Endothelial cell of umbilical vein (primary cell): ENCODE results near the gene EXD2. TPM values are rescaled to one million over a fixed set of nuclear protein-coding genes. Genes with fewer than 3 reads are reported as not detected.

Experiments
- BruUV-seq: library from RNA; stranded (reverse); fragments of 400-500 nt; replicated peaks from 2 replicates; lab custom pipeline; 2021; lab: Mats Ljungman, UMichigan
- CTCF ChIA-PET: fragments of 300-600, 350-600 bp; sonication (Branson Sonifier 250); formaldehyde crosslinking; loops from one replicate; lab custom pipeline; 2021; ENCODE audit warnings: antibody characterized with exemption, inconsistent platforms; lab: Charles Lee
- POLR2A ChIA-PET: fragments of 300-600, 350-600 bp; sonication (Branson Sonifier 250); formaldehyde crosslinking; loops from one replicate; lab custom pipeline; 2021; ENCODE audit warnings: antibody characterized with exemption, inconsistent platforms; lab: Charles Lee
- DNase-seq: peaks from one replicate; pipeline ENCODE4 v3.0.0-alpha.2; 2011; ENCODE audit warnings: low read depth, low spot score
- FAIRE-seq: peaks from 2 replicates; lab custom pipeline; 2011; peaks lifted over from hg19 to GRCh38; lab: Jason Lieb, UNC
- H2AFZ ChIP-seq: 2 replicates; pipeline ENCODE4 v1.6.0; 2012; ENCODE audit warnings: low read depth, low read length, control low read depth, inconsistent platforms
- H3K27ac ChIP-seq: 2 replicates; pipeline ENCODE4 v1.5.1; 2011; ENCODE audit warnings: low read depth, mild to moderate bottlenecking, control low read depth, low read length, moderate library complexity; ENCODE audit not compliant: insufficient read depth
- H3K27me3 ChIP-seq, 2 experiments: 2 replicates each; pipeline versions ENCODE4 v1.6.0 to v1.6.1; 2011; ENCODE audit warnings: low read length in 2 of 2, mixed read lengths in 1 of 2; ENCODE audit not compliant: control insufficient read depth in 2 of 2, insufficient read depth in 2 of 2
- H3K36me3 ChIP-seq, 2 experiments: 2 replicates in 1 of 2; 3 replicates in 1 of 2; pipeline ENCODE4 v1.5.1; 2011; ENCODE audit warnings: low read length in 2 of 2, mild to moderate bottlenecking in 1 of 2, moderate library complexity in 1 of 2; ENCODE audit not compliant: control insufficient read depth in 2 of 2, insufficient read depth in 2 of 2; ENCODE audit errors: extremely low read depth in 1 of 2
- H3K4me1 ChIP-seq: 3 replicates; pipeline ENCODE4 v1.5.1; 2011; ENCODE audit warnings: mild to moderate bottlenecking, low read length; ENCODE audit not compliant: control insufficient read depth, insufficient read depth; ENCODE audit errors: extremely low read depth
- H3K4me2 ChIP-seq: 2 replicates; pipeline ENCODE4 v1.6.1; 2011; ENCODE audit warnings: low read length, control low read depth, mixed read lengths; ENCODE audit not compliant: insufficient read depth
- H3K4me3 ChIP-seq, 3 experiments: fragments of 200-600 bp in 1 of 3; sonication (generic), shearing (Covaris generic) in 1 of 3; replicated peaks in 1 of 3; 2 replicates each; pipeline ENCODE4 v1.5.1; 2011 to 2016; ENCODE audit warnings: control low read depth in 3 of 3, low read length in 3 of 3, mild to moderate bottlenecking in 2 of 3, inconsistent platforms in 1 of 3, low read depth in 1 of 3, moderate library complexity in 1 of 3; ENCODE audit not compliant: insufficient read depth in 1 of 3
- H3K79me2 ChIP-seq: 2 replicates; pipeline ENCODE4 v1.6.0; 2012; ENCODE audit warnings: low read length, inconsistent platforms; ENCODE audit not compliant: control insufficient read depth, insufficient read depth
- H3K9ac ChIP-seq: replicated peaks from 2 replicates; pipeline ENCODE3; 2011; ENCODE audit warnings: low read length, control low read depth; ENCODE audit not compliant: insufficient read depth; ENCODE audit errors: extremely low read depth
- H3K9me1 ChIP-seq: replicated peaks from 3 replicates; pipeline ENCODE4 v1.6.0; 2011; ENCODE audit warnings: mild to moderate bottlenecking, low read length; ENCODE audit not compliant: control insufficient read depth, insufficient read depth; ENCODE audit errors: extremely low read depth
- H3K9me3 ChIP-seq: replicated peaks from 2 replicates; pipeline ENCODE4 v1.5.1; 2012; ENCODE audit warnings: low read length, inconsistent platforms; ENCODE audit not compliant: control insufficient read depth, insufficient read depth
- H4K20me1 ChIP-seq: replicated peaks from 2 replicates; pipeline ENCODE3; 2011; ENCODE audit warnings: mild to moderate bottlenecking, low read length; ENCODE audit not compliant: control insufficient read depth, insufficient read depth; ENCODE audit errors: extremely low read depth
- CTCF ChIP-seq, 2 donors: IDR thresholded peaks; 1 replicate in 1 of 2; 2 replicates in 1 of 2; pipeline ENCODE4 v1.5.1; 2011; ENCODE audit warnings: low read length in 2 of 2, mild to moderate bottlenecking in 2 of 2, moderate library complexity in 2 of 2, control low read depth in 1 of 2, inconsistent platforms in 1 of 2, low read depth in 1 of 2; ENCODE audit not compliant: insufficient read depth in 1 of 2; ENCODE audit errors: extremely low read depth in 1 of 2
- EZH2 ChIP-seq: IDR thresholded peaks from 2 replicates; pipeline ENCODE4 v1.6.1; 2012; ENCODE audit warnings: borderline replicate concordance, low read depth, mild to moderate bottlenecking, moderate library complexity, low read length, inconsistent platforms; ENCODE audit not compliant: severe bottlenecking
- FOS ChIP-seq: IDR thresholded peaks from 2 replicates; pipeline ENCODE4 v1.6.1; 2011; ENCODE audit warnings: mild to moderate bottlenecking, low read length, moderate library complexity, borderline replicate concordance; ENCODE audit not compliant: insufficient read depth
- GATA2 ChIP-seq: IDR thresholded peaks from 2 replicates; pipeline ENCODE4 v1.7.0; 2011; ENCODE audit warnings: low read depth, mild to moderate bottlenecking, moderate library complexity, mixed read lengths, low read length; ENCODE audit not compliant: insufficient read length, insufficient read depth
- JUN ChIP-seq: IDR thresholded peaks from 2 replicates; pipeline ENCODE4 v1.6.1; 2011; ENCODE audit warnings: borderline replicate concordance, low read depth; ENCODE audit not compliant: insufficient read length, insufficient read depth
- MAX ChIP-seq: IDR thresholded peaks from 2 replicates; pipeline ENCODE4 v1.6.1; 2011; ENCODE audit not compliant: insufficient read depth, insufficient read length
- MYC ChIP-seq: IDR thresholded peaks from one replicate; pipeline ENCODE4 v1.6.1; 2011; ENCODE audit warnings: mild to moderate bottlenecking, low read depth, low read length
- POLR2A ChIP-seq: IDR thresholded peaks from 2 replicates; pipeline ENCODE4 v1.6.1; 2012; ENCODE audit warnings: low read depth, mild to moderate bottlenecking, control low read depth, low read length
- POLR2AphosphoS5 ChIP-seq: IDR thresholded peaks from 2 replicates; pipeline ENCODE4 v1.6.1; 2012; ENCODE audit warnings: low read depth, mild to moderate bottlenecking, control low read depth, low read length, moderate library complexity; ENCODE audit not compliant: insufficient read depth
- dilution Hi-C: fragments of 300-500 bp; cut with MboI; formaldehyde crosslinking; loops from one replicate; pipeline ENCODE4 v1.15.0; 2019; ENCODE audit warnings: low sequenced_read_pairs; ENCODE audit not compliant: extremely low pct_ligation_motif_present
- intact Hi-C: fragments of 100-400 bp; cut with micrococcal nuclease; formaldehyde crosslinking; loops from one replicate; pipeline ENCODE4 v1.10.0; 2022
- polyA plus RNA-seq, 4 experiments: library from polyadenylated mRNA; depleted of rRNA in 3 of 4; stranded (reverse) in 3 of 4; unstranded in 1 of 4; fragments of >200 nt; gene quantifications; 2 replicates each; pipeline versions ENCODE4 v1.2.1 to v1.2.3, GENCODE V29; 2011 to 2012; ENCODE audit warnings: missing spikeins in 1 of 4
- total RNA-seq: library from RNA; stranded (reverse); gene quantifications from 2 replicates; pipeline ENCODE4 v1.2.3, GENCODE V29; 2021

EXD2 gene
- total and polyA plus RNA-seq, 2 donors (not counting 3 experiments of a cell fraction or from before 2014, with no cell fraction given) = 11.6 to 22.6 TPM

GRCh38 chr14:69262516-69262915 lies 71.2 kb downstream of the EXD2 start:
- intact Hi-C loops = loop anchor here (5.0 kb wide), 1 partner anchor 200 kb away; no protein-coding TSS in a partner anchor
- ChIA-PET CTCF (interaction anchor here (0.9 to 3.2 kb wide), 7 partner anchors 9 to 198 kb away, joined by 3 to 13 read pairs (median 6); no protein-coding TSS in a partner anchor), POLR2A (no interaction called here)

More at GRCh38 chr14:69262516-69262915, 71.2 kb downstream of the EXD2 start:
- H3K27me3 ChIP-seq = peaks cover 28 to 30% of the 10 kb centered on the region in 2 experiments
- peaks cover 12% of the 10 kb centered on the region for H3K4me1 ChIP-seq
- TF ChIP-seq JUN (no peak), POLR2A (no peak), POLR2AphosphoS5 (no peak), GATA2 (no peak), MAX (no peak), EZH2 (no peak), MYC (no peak), CTCF (IDR thresholded peaks at IDR 0.05; ENCODE audit: extremely low read depth in 1 of 2, insufficient read depth in 1 of 2, low read depth in 1 of 2, low read length in 2 of 2) (no peak), FOS (no peak)
- H3K27ac ChIP-seq = no peak overlapping the region
- no peaks in the 10 kb centered on the region for H4K20me1 ChIP-seq
- H3K79me2 ChIP-seq = no peaks in the 10 kb centered on the region
- H3K4me2 ChIP-seq = no peak overlapping the region
- H3K9me3 ChIP-seq = no peaks in the 10 kb centered on the region
- BruUV-seq = no TSS peak
- DNase-seq (no peak), FAIRE-seq (no peak)
- no peak overlapping the region for H3K9ac ChIP-seq
- dilution Hi-C loops = no loop called here
- no peak overlapping the region for H3K4me3 ChIP-seq
- no peak overlapping the region for H2AFZ ChIP-seq
- no peaks in the 10 kb centered on the region for H3K9me1 ChIP-seq
- H3K36me3 ChIP-seq = no peaks in the 10 kb centered on the region
